Urothelium cell line (cell line): Measurements from ENCODE around the gene IRF2BPL.

Experiments
- DNase-seq: peaks from one replicate; pipeline ENCODE4 v3.0.0; 2011; ENCODE audit warnings: low spot score, mixed read lengths
- FAIRE-seq: peaks from 2 replicates; lab custom pipeline; 2011; peaks lifted over from hg19 to GRCh38; lab: Jason Lieb, UNC

Gene IRF2BPL

GRCh38 chr14:77028384-77029231 is at the start of gene IRF2BPL:
Gene IRF2BPL, minus strand, starts transcription at chr14:77028708. Its CDS starts 916 bp downstream, at chr14:77027792.
- peak; percentile 99 for DNase-seq
- FAIRE-seq = peak; percentile 97

GRCh38 chr14:77077040-77077439 is 48.5 kb upstream of the IRF2BPL start:
- FAIRE-seq = no peak
- DNase-seq = no peak

GRCh38 chr14:77076113-77076631 is 47.7 kb upstream of the IRF2BPL start:
- FAIRE-seq = no peak
- no peak for DNase-seq

GRCh38 chr14:77074969-77075368 is 46.5 kb upstream of the IRF2BPL start:
- FAIRE-seq (no peak), DNase-seq (no peak)

- DNase-seq (peak; percentile 81), FAIRE-seq (peak; percentile 95)
Observed at GRCh38 chr14:77071938-77072388, 43.5 kb upstream of the IRF2BPL start.

GRCh38 chr14:77069551-77069950 is 41.0 kb upstream of the IRF2BPL start:
- DNase-seq (no peak), FAIRE-seq (no peak)

- no peak for DNase-seq
Observed at GRCh38 chr14:77068517-77069200, 40.2 kb upstream of the IRF2BPL start.

GRCh38 chr14:77067632-77068516 is 39.4 kb upstream of the IRF2BPL start:
- peak; percentile 40 for FAIRE-seq
- DNase-seq = peak; percentile 86

More at GRCh38 chr14:77068517-77069200, 40.2 kb upstream of the IRF2BPL start:
- FAIRE-seq = no peak

GRCh38 chr14:77066578-77067172 is 38.2 kb upstream of the IRF2BPL start:
- no peak for DNase-seq
- no peak for FAIRE-seq

GRCh38 chr14:77065851-77066577 is 37.5 kb upstream of the IRF2BPL start:
- FAIRE-seq (no peak), DNase-seq (no peak)

GRCh38 chr14:77064521-77065178 is 36.1 kb upstream of the IRF2BPL start:
- FAIRE-seq = no peak
- DNase-seq = no peak

- FAIRE-seq = no peak
Observed at GRCh38 chr14:77063571-77064171, 35.2 kb upstream of the IRF2BPL start.

GRCh38 chr14:77062261-77062660 is 33.8 kb upstream of the IRF2BPL start:
- FAIRE-seq (no peak), DNase-seq (no peak)

More at GRCh38 chr14:77063571-77064171, 35.2 kb upstream of the IRF2BPL start:
- no peak for DNase-seq

GRCh38 chr14:77061630-77062257 is 33.2 kb upstream of the IRF2BPL start:
- no peak for DNase-seq
- no peak for FAIRE-seq

GRCh38 chr14:77059276-77059915 is 30.9 kb upstream of the IRF2BPL start:
- DNase-seq (peak; percentile 95), FAIRE-seq (peak; percentile 99)

GRCh38 chr14:77058785-77059184 is 30.3 kb upstream of the IRF2BPL start:
- no peak for DNase-seq
- FAIRE-seq = no peak

GRCh38 chr14:77058117-77058516 is 29.6 kb upstream of the IRF2BPL start:
- peak; percentile 82 for FAIRE-seq
- no peak for DNase-seq

- no peak for DNase-seq
- no peak for FAIRE-seq
Observed at GRCh38 chr14:77055981-77056380, 27.5 kb upstream of the IRF2BPL start.
